PC-9 (cell line): ENCODE results near the gene PMM2. TPM values are rescaled to one million over a fixed set of nuclear protein-coding genes. Genes with fewer than 3 reads are reported as not detected.

ENCODE experiments used
- BruUV-seq: library from RNA; stranded (reverse); fragments of 400-500 nt; replicated peaks from 2 replicates; lab custom pipeline; 2021; lab: Mats Ljungman, UMichigan
- CTCF ChIA-PET: fragments of 300-600 bp; sonication (Branson Sonifier 250); formaldehyde crosslinking; loops from one replicate; lab custom pipeline; 2022; ENCODE audit warnings: antibody characterized with exemption; lab: Charles Lee
- POLR2A ChIA-PET: fragments of 300-600 bp; sonication (Branson Sonifier 250); formaldehyde crosslinking; loops from one replicate; lab custom pipeline; 2022; ENCODE audit warnings: antibody characterized with exemption; ENCODE audit not compliant: unreplicated experiment; lab: Charles Lee
- DNase-seq, 2 experiments: peaks; one replicate each; pipeline versions ENCODE4 v3.0.0 to v3.0.0-alpha.2; 2015 to 2022; ENCODE audit warnings: mixed read lengths in 1 of 2
- H2AFZ ChIP-seq: fragments of 200-600 bp; sonication (generic); 2 replicates; pipeline ENCODE4 v1.8.1; 2017; ENCODE audit warnings: antibody characterized with exemption
- H3F3A ChIP-seq: fragments of 200-600 bp; sonication (generic); 2 replicates; pipeline ENCODE4 v1.8.1; 2017; ENCODE audit warnings: antibody characterized with exemption, mild to moderate bottlenecking, low read depth; ENCODE audit not compliant: insufficient read depth
- H3K27ac ChIP-seq: fragments of 200-600 bp; sonication (generic); 2 replicates; pipeline ENCODE4 v1.6.1; 2016; ENCODE audit warnings: mixed run types
- H3K27me3 ChIP-seq: fragments of 200-600 bp; sonication (generic); 2 replicates; pipeline ENCODE4 v1.6.1; 2016; ENCODE audit warnings: low read depth, mixed run types; ENCODE audit not compliant: insufficient read depth
- H3K36me3 ChIP-seq: fragments of 200-600 bp; sonication (generic); 2 replicates; pipeline ENCODE4 v1.6.1; 2016; ENCODE audit warnings: low read depth, mixed run types
- H3K4me1 ChIP-seq: fragments of 200-600 bp; sonication (generic); replicated peaks from 2 replicates; pipeline ENCODE4 v1.6.1; 2016; ENCODE audit warnings: mixed run types; ENCODE audit not compliant: insufficient read depth
- H3K4me2 ChIP-seq: fragments of 200-600 bp; sonication (generic); 2 replicates; pipeline ENCODE4 v1.6.1; 2017; ENCODE audit warnings: mixed run types
- H3K4me3 ChIP-seq: fragments of 200-600 bp; sonication (generic); 2 replicates; pipeline ENCODE4 v1.6.1; 2016; ENCODE audit warnings: mixed run types
- H3K79me2 ChIP-seq: fragments of 200-600 bp; sonication (generic); 2 replicates; pipeline ENCODE4 v1.6.1; 2017; ENCODE audit warnings: low read depth, mixed run types
- H3K9me2 ChIP-seq: fragments of 200-600 bp; sonication (generic); 2 replicates; pipeline ENCODE4 v1.8.1; 2017; ENCODE audit warnings: mild to moderate bottlenecking; ENCODE audit not compliant: insufficient read depth
- H3K9me3 ChIP-seq: fragments of 200-600 bp; sonication (generic); 2 replicates; pipeline ENCODE4 v1.8.1; 2016; ENCODE audit warnings: low read depth; ENCODE audit not compliant: insufficient read depth
- H4K20me1 ChIP-seq: fragments of 200-600 bp; sonication (generic); 2 replicates; pipeline ENCODE4 v1.8.1; 2017; ENCODE audit not compliant: insufficient read depth
- EZH2 ChIP-seq: fragments of 200-600 bp; sonication (generic); IDR thresholded peaks from 2 replicates; pipeline ENCODE4 v1.8.0; 2017; ENCODE audit warnings: antibody characterized with exemption, low read depth
- intact Hi-C: fragments of 100-400 bp; cut with micrococcal nuclease; formaldehyde crosslinking; loops from one replicate; pipeline ENCODE4 v1.10.0; 2022; ENCODE audit not compliant: unreplicated experiment
- total RNA-seq: library from RNA; stranded (reverse); gene quantifications from 2 replicates; pipeline ENCODE4 v1.2.3, GENCODE V29; 2021
- TF ChIP-seq, protein P1 (sequence below): fragments of 200-600 bp; sonication (generic); conservative IDR thresholded peaks from 2 replicates; pipeline ENCODE4 v1.6.1; 2017; ENCODE audit warnings: mixed run types, antibody characterized with exemption, mild to moderate bottlenecking, moderate library complexity

The PMM2 gene
- total RNA-seq, 1 experiment from 2014 or later = 54.4 TPM

DNA sequence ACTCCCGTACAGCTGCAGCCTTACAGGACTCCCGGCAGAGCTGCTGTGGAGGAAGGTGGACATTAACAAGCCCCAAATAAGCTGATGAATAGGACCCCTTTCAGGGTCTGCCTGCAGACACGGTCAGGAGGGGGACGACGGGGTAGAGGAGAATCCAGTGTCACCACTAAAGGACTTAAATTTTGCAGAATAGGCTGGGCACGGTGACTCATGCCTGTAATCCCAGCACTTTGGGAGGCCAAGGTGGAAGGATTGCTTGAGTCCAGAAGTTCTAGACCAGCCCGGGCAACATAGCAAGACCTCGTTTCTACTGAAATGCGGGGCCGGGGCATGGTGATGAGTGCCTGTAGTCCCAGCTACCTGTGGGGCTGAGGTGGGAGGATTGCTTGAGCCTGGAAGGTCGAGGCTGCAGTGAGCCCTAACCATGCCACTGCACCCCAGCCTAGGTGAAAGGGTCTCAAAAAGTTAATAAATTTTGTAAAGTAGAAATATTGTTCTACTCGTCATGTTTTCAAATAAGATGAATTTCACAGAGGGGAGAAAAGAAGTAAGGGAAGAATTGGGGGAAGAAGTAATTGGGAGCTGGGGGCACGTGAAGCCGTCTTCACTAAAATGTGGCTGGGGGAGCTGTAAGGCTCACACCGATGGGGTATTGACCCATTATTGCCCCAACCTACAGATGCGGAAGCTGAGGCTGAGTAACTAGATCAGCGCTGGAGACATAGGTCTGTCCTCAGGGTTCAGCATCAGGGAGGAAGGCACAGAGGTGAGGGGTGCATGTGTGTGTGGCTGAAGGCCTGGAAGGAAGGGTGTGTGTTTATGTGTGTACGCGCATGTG lies 89.2 kb downstream of the PMM2 start:
- 0 out of 2 replicates have a peak, but pooled peaks cover 2% of the 10 kb centered on the region for H3K36me3 ChIP-seq
- H3K27ac ChIP-seq = no peak overlapping the region
- no TSS peak for BruUV-seq
- intact Hi-C loops = no loop called here
- H3K4me1 ChIP-seq = peaks cover 22% of the 10 kb centered on the region
- no peak for DNase-seq
- H3K27me3 ChIP-seq = no peaks in the 10 kb centered on the region
- H3K9me3 ChIP-seq = no peaks in the 10 kb centered on the region
- ChIA-PET CTCF (interaction anchor here (0.9 kb wide), 1 partner anchor 122 kb away, joined by 3 read pairs; no protein-coding TSS in a partner anchor), POLR2A (interaction anchor here (0.6 kb wide), 1 partner anchor 87 kb away, joined by 12 read pairs; no protein-coding TSS in a partner anchor)
- H3K79me2 ChIP-seq = no peaks in the 10 kb centered on the region
- H3K9me2 ChIP-seq = no peaks in the 10 kb centered on the region
- H3F3A ChIP-seq = peaks cover 24% of the 10 kb centered on the region
- TF ChIP-seq, protein P1, sequence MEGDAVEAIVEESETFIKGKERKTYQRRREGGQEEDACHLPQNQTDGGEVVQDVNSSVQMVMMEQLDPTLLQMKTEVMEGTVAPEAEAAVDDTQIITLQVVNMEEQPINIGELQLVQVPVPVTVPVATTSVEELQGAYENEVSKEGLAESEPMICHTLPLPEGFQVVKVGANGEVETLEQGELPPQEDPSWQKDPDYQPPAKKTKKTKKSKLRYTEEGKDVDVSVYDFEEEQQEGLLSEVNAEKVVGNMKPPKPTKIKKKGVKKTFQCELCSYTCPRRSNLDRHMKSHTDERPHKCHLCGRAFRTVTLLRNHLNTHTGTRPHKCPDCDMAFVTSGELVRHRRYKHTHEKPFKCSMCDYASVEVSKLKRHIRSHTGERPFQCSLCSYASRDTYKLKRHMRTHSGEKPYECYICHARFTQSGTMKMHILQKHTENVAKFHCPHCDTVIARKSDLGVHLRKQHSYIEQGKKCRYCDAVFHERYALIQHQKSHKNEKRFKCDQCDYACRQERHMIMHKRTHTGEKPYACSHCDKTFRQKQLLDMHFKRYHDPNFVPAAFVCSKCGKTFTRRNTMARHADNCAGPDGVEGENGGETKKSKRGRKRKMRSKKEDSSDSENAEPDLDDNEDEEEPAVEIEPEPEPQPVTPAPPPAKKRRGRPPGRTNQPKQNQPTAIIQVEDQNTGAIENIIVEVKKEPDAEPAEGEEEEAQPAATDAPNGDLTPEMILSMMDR = no peak
- no peak for TF ChIP-seq EZH2
- H2AFZ ChIP-seq = no peak overlapping the region
- H3K4me2 ChIP-seq = peak overlapping the region; percentile 2; the same call in 1 of the 2 replicates
- H3K4me3 ChIP-seq = no peak overlapping the region
- H4K20me1 ChIP-seq = peaks cover 4% of the 10 kb centered on the region; the same call in 1 of the 2 replicates

DNA sequence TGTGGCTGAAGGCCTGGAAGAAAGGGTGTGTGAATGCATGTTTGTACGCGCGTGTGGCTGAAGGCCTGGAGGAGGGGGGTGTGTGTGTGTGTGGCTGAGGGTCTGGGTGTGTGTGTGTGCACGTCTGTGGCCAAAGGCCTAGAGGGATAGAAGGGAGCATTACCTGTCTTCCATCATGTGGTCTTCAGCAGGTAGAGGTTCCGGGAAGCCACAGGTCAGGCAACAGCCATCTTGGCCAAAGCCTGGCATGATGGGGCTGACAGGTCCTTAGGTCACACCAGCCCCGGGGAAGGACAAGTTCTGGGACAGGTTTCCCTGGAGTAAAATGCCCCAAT lies 89.8 kb downstream of the PMM2 start:
- intact Hi-C loops = no loop called here
- 0 out of 2 replicates have a peak, but pooled peaks cover 7% of the 10 kb centered on the region for H3K36me3 ChIP-seq
- no peak overlapping the region for H3K4me2 ChIP-seq
- no peak overlapping the region for H3K4me3 ChIP-seq
- H3K27ac ChIP-seq = no peak overlapping the region
- no peaks in the 10 kb centered on the region for H3K79me2 ChIP-seq
- no peaks in the 10 kb centered on the region for H3K27me3 ChIP-seq
- ChIA-PET CTCF (no interaction called here), POLR2A (no interaction called here)
- H3K9me3 ChIP-seq = no peaks in the 10 kb centered on the region
- H2AFZ ChIP-seq = no peak overlapping the region
- BruUV-seq = no TSS peak
- H3F3A ChIP-seq = peaks cover 24% of the 10 kb centered on the region
- TF ChIP-seq, protein P1 = no peak
- TF ChIP-seq EZH2 = no peak
- no peak for DNase-seq
- H4K20me1 ChIP-seq = peaks cover 4% of the 10 kb centered on the region; the same call in 1 of the 2 replicates
- no peaks in the 10 kb centered on the region for H3K9me2 ChIP-seq
- peaks cover 22% of the 10 kb centered on the region for H3K4me1 ChIP-seq

DNA sequence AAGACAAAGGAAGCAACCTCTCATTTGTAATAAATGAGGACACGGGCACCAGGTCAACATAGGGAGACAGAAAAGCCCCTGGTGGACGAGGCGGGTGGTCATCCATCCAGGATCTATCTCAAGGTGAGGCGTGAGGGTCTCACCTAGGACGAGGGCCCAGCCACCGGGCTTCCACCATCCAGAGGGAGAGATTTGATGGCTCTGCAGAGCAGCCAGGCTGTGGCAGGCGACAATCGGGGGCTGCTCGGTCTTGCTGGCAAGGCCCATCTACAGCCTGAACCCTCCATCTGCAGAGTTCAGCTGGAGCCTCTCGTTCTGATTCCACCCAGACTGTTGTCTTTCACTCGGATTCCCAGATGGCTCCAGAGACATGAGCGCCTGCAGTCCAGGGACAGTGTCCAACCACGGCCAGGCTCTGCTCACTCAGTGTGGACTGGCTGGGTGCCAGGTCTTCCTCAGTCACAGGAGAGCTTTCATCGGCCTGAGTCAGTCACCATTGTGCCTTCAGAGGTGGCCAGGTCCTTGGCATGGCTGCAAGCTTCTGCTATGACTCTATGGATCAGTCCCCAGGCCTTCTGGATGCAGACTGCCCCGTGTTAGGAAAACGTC lies 90.4 kb downstream of the PMM2 start:
- intact Hi-C loops = no loop called here
- Histone ChIP-seq H3K27me3 (no peaks in the 10 kb centered on the region), H3K4me1 (peaks cover 22% of the 10 kb centered on the region), H2AFZ (no peak overlapping the region), H3K4me3 (no peak overlapping the region), H3K36me3 (0 out of 2 replicates have a peak, but pooled peaks cover 7% of the 10 kb centered on the region), H3K27ac (no peak overlapping the region), H3K79me2 (no peaks in the 10 kb centered on the region), H3F3A (peaks cover 28% of the 10 kb centered on the region), H3K9me3 (no peaks in the 10 kb centered on the region), H3K4me2 (no peak overlapping the region), H4K20me1 (peaks cover 4% of the 10 kb centered on the region; the same call in 1 of the 2 replicates), H3K9me2 (no peaks in the 10 kb centered on the region)
- POLR2A ChIA-PET = no interaction called here
- BruUV-seq = no TSS peak
- TF ChIP-seq, protein P1 = no peak
- TF ChIP-seq EZH2 = no peak
- no peak for DNase-seq
- CTCF ChIA-PET = no interaction called here
